ENCODE results near the gene HNRNPU. TPM values are rescaled to one million over a fixed set of nuclear protein-coding genes. Genes with fewer than 3 reads are reported as not detected.
A peak's percentile ranks its signal among the peaks of the same experiment; 100 is the strongest.

The HNRNPU gene
- total and polyA plus RNA-seq, 2 of the 13 experiments (the other 11 are each of a cell fraction or from before 2014, with no cell fraction given) = 101 to 508 TPM

- TF ChIP-seq ZNF780A (CRISPR knock-in tag; IDR thresholded peaks at IDR 0.05) (no peak), ZNF121 (CRISPR knock-in tag; IDR thresholded peaks at IDR 0.05) (peak; percentile 37; the same call in 1 of the 2 replicates), FOSL2 (CRISPR knock-in tag; IDR thresholded peaks at IDR 0.05) (no peak; the same call in 1 of the 2 replicates), GABPA (IDR thresholded peaks at IDR 0.05; ENCODE audit: low read depth, low read length) (no peak), GABPA (CRISPR knock-in tag; IDR thresholded peaks at IDR 0.05; ENCODE audit: low read depth) (peak; percentile 52), ZNF513 (CRISPR knock-in tag; conservative IDR thresholded peaks at IDR 0.05) (no peak), PLSCR1 (CRISPR knock-in tag; IDR thresholded peaks at IDR 0.05; ENCODE audit: borderline replicate concordance) (no peak), ARID5B (CRISPR knock-in tag; IDR thresholded peaks at IDR 0.05) (no peak; the same call in 1 of the 2 replicates), ZNF713 (CRISPR knock-in tag; IDR thresholded peaks at IDR 0.05) (peak; percentile 66; the same call in 1 of the 2 replicates), REST (IDR thresholded peaks at IDR 0.05; ENCODE audit: borderline replicate concordance in 1 of 2, low read depth in 1 of 2, low read length in 2 of 2) (peak in 1 of 2 experiments; percentile 74; a peak in 1 of 4 replicates), FOXA1 (IDR thresholded peaks at IDR 0.05) (no peak), FOXA1 (CRISPR knock-in tag; IDR thresholded peaks at IDR 0.05) (0 out of 2 replicates have a peak, but pooled peaks have one; percentile 6), YEATS4 (CRISPR knock-in tag; IDR thresholded peaks at IDR 0.05; ENCODE audit: borderline replicate concordance) (peak; percentile 67), ATAD3A (CRISPR knock-in tag; IDR thresholded peaks at IDR 0.05) (no peak), AFF4 (CRISPR knock-in tag; IDR thresholded peaks at IDR 0.05) (peak; percentile 86; the same call in 1 of the 2 replicates)
These were observed at the start of gene HNRNPU (continued) for GRCh38 chr1:244864253-244865027.

All from HepG2 (cell line).